OCI-LY7 (cell line): Measurements from ENCODE around the gene TFB1M.

ENCODE experiments used
- CTCF ChIP-seq: fragments of 200-600 bp; sonication (generic); conservative IDR thresholded peaks from 2 replicates; pipeline ENCODE4 v1.5.1; 2014; ENCODE audit warnings: mild to moderate bottlenecking, antibody characterized with exemption, low read length, moderate library complexity, mixed read lengths
- EZH2phosphoT487 ChIP-seq: fragments of 200-600 bp; sonication (generic); IDR thresholded peaks from 2 replicates; pipeline ENCODE4 v1.6.1; 2018; ENCODE audit warnings: low read depth, borderline replicate concordance, mild to moderate bottlenecking, mixed run types, antibody characterized with exemption, low read length, moderate library complexity, mixed read lengths

- TF ChIP-seq CTCF (no peak), EZH2phosphoT487 (no peak)
These were observed at the start of gene TFB1M for GRCh38 chr6:155314092-155314772.
